Stomach (tissue), 9 donors: ENCODE data around the gene UCK2. TPM values are rescaled to one million over a fixed set of nuclear protein-coding genes. Genes with fewer than 3 reads are reported as not detected.
A peak's percentile ranks its signal among the peaks of the same experiment; 100 is the strongest.

Source experiments
- DNase-seq, 2 donors: peaks; one replicate each; pipeline versions ENCODE4 v3.0.0 to v3.0.0-alpha.2; 2013 to 2019
- H3K27ac ChIP-seq, 5 donors: fragments of 200-600 bp in 4 of 5; sonication (generic) in 4 of 5; one replicate each; pipeline ENCODE4 v1.5.1; 2013 to 2019; ENCODE audit warnings: mild to moderate bottlenecking in 1 of 5, moderate library complexity in 1 of 5
- H3K27me3 ChIP-seq, 3 donors: fragments of 200-600 bp; sonication (generic); one replicate each; pipeline ENCODE4 v1.5.1; 2017 to 2019; ENCODE audit warnings: mixed run types in 1 of 3
- H3K36me3 ChIP-seq, 4 donors: fragments of 200-600 bp; sonication (generic); 1 replicate in 3 of 4; 2 replicates in 1 of 4; pipeline ENCODE4 v1.5.1; 2016 to 2019
- H3K4me1 ChIP-seq, 4 donors: fragments of 200-600 bp; sonication (generic); one replicate each; pipeline ENCODE4 v1.5.1; 2016 to 2019
- H3K4me3 ChIP-seq, 4 donors: fragments of 200-600 bp; sonication (generic) in 3 of 4; one replicate each; pipeline ENCODE4 v1.5.1; 2016 to 2019; ENCODE audit warnings: mild to moderate bottlenecking in 1 of 4
- H3K9me3 ChIP-seq, 4 donors: fragments of 200-600 bp; sonication (generic); one replicate each; pipeline ENCODE4 v1.5.1; 2016 to 2019
- EP300 ChIP-seq: sonication (generic); formaldehyde crosslinking; IDR thresholded peaks from one replicate; pipeline ENCODE4 v1.6.1; 2017; ENCODE audit warnings: antibody characterized with exemption
- POLR2A ChIP-seq, 4 donors: fragments of 450-650 bp; IDR thresholded peaks; one replicate each; pipeline ENCODE4 v1.6.1; 2016; ENCODE audit warnings: antibody characterized with exemption in 4 of 4, control low read depth in 2 of 4, mild to moderate bottlenecking in 1 of 4, moderate library complexity in 1 of 4
- POLR2AphosphoS5 ChIP-seq, 3 donors: sonication (generic); formaldehyde crosslinking; IDR thresholded peaks; one replicate each; pipeline ENCODE4 v1.6.1; 2016; ENCODE audit warnings: antibody characterized with exemption in 3 of 3
- WGBS, 5 donors: extraction: QIAGEN DNeasy Blood & Tissue Kit in 3 of 5; methylation state at CpG; one replicate each; pipeline versions ENCODE4 v1.1.5 to v1.1.7; 2013 to 2018; 5-methylcytosine and 5-hydroxymethylcytosine counted together
- intact Hi-C: fragments of 100-400 bp; cut with DNase I; formaldehyde crosslinking; loops from one replicate; pipeline ENCODE4 v1.15.1; 2023; ENCODE audit warnings: low total_unique reads
- polyA plus RNA-seq, 3 donors: library from polyadenylated mRNA; stranded (reverse); fragments of 200-250 nt; gene quantifications; one replicate each; pipeline ENCODE4 v1.2.3, GENCODE V29; 2013
- total RNA-seq, 5 donors: library from RNA; depleted of rRNA; stranded (reverse); fragments of >200 nt; gene quantifications; one replicate each; pipeline versions ENCODE4 v1.1.0 to v1.2.3, GENCODE V29; 2014 to 2016
- TF ChIP-seq, protein P1 (sequence below), 7 experiments: fragments of 450-650 bp in 4 of 7; fragments of 200-600 bp in 3 of 7; sonication (generic) in 3 of 7; IDR thresholded peaks; one replicate each; pipeline ENCODE4 v1.5.1; 2016 to 2019; ENCODE audit warnings: antibody characterized with exemption in 7 of 7, control low read depth in 2 of 7, mild to moderate bottlenecking in 1 of 7
- donor health status: healthy with polysubstance abuse.
- donor health status: Bipolar disorder and iron deficiency.
- donor health status: healthy.

The UCK2 gene
- total and polyA plus RNA-seq, 8 donors = 12.3 to 72.8 (median 30.3) TPM

DNA sequence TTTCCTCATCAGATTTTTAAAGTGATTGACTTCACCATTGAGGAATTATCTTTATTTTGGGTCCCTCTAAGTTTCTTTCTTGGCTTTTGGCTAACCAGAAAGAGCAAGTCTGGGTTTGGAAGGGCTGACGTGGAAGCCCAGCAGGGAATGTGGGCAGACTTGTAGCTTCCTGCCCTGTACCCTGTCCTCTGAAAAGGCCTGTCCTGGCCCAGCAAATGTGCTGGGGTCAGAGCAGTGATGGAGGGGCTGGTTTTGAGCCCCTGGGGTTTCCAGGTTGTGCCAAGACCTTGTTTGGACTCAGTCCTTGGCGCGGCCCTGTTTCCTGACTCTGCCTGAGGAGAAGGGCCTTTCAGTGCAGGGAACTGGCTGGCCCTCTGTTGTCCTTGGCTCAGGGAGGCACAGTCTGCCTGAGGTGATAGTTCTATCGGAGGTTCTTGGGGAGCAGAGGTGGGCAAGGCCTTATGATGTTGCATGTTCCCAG is 72.1 kb downstream of the UCK2 start:
- intact Hi-C loops = no loop called here
- H3K9me3 ChIP-seq = no peaks in the 10 kb centered on the region
- WGBS, 5 donors = 31 to 71% (median 40%) methylated on average over 4 of the region's 4 CpGs
- H3K36me3 ChIP-seq = peaks cover 5 to 39% (median 35%) of the 10 kb centered on the region in 4 donors
- no peaks in the 10 kb centered on the region for H3K27me3 ChIP-seq
- H3K4me1 ChIP-seq = peaks cover 16 to 85% (median 46%) of the 10 kb centered on the region in 4 donors
- peak in 1 of 2 donors; percentile 55 for DNase-seq
- TF ChIP-seq, protein P1, sequence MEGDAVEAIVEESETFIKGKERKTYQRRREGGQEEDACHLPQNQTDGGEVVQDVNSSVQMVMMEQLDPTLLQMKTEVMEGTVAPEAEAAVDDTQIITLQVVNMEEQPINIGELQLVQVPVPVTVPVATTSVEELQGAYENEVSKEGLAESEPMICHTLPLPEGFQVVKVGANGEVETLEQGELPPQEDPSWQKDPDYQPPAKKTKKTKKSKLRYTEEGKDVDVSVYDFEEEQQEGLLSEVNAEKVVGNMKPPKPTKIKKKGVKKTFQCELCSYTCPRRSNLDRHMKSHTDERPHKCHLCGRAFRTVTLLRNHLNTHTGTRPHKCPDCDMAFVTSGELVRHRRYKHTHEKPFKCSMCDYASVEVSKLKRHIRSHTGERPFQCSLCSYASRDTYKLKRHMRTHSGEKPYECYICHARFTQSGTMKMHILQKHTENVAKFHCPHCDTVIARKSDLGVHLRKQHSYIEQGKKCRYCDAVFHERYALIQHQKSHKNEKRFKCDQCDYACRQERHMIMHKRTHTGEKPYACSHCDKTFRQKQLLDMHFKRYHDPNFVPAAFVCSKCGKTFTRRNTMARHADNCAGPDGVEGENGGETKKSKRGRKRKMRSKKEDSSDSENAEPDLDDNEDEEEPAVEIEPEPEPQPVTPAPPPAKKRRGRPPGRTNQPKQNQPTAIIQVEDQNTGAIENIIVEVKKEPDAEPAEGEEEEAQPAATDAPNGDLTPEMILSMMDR (IDR thresholded peaks at IDR 0.05) = no peak
- no peak for TF ChIP-seq EP300
- TF ChIP-seq POLR2AphosphoS5 (IDR thresholded peaks at IDR 0.05) = no peak
- TF ChIP-seq POLR2A (IDR thresholded peaks at IDR 0.05) = no peak
- H3K4me3 ChIP-seq = no peak overlapping the region
- H3K27ac ChIP-seq = peak overlapping the region; percentile 66 to 75 (median 67)

DNA sequence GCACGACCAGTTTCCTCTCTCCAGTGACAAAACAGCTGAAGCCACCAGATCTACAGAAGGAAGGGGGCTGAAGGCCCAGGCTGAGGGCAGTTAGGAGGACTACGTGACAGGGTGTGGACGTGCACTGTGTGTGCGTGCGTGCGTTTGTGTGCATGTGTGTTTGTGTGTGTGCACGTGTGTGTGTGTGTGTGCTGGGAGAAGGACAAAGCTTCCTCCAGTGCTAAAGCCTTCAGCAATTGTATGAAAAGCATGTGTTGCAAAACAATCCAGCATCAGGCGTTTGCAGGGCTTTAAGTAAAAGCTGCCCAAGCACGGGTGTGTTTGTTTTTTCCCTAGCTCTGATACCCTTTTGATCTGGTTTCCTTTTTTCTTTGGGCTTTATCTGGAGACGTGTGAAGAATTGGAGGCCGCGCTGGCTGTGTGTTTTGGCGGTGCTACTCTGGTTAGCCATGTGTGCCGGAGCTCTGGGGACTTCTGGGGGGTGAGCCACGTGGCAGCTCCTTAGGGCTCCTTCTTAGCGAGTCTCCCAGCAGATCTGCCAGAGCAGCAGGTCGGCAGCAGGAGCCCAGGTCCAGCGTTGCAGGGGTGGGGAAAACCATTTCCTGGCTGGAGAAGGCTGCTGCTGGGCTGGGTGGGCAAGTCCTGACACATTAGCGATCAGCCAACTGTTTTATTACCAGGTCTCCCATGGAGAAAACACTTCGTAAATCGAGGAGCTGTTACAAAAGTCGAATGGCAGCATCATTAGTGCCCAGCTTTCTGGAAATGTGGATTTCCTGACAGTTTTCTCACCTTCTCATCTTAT is 73.4 kb downstream of the UCK2 start:
- H3K27me3 ChIP-seq = no peaks in the 10 kb centered on the region
- intact Hi-C loops = no loop called here
- H3K9me3 ChIP-seq = no peaks in the 10 kb centered on the region
- H3K36me3 ChIP-seq = peaks cover 7 to 43% (median 40%) of the 10 kb centered on the region in 4 donors
- 19 to 39% (median 32%) methylated on average over 22 of the region's 22 CpGs for WGBS, 5 donors
- TF ChIP-seq, protein P1 (IDR thresholded peaks at IDR 0.05) = no peak
- TF ChIP-seq POLR2AphosphoS5 (IDR thresholded peaks at IDR 0.05) (peak in 2 of 3 donors; percentile 23 to 56), POLR2A (IDR thresholded peaks at IDR 0.05) (no peak), EP300 (no peak)
- peak; percentile 83 to 86 for DNase-seq
- H3K4me3 ChIP-seq = no peak overlapping the region
- H3K27ac ChIP-seq = peak overlapping the region; percentile 66 to 76 (median 67)
- H3K4me1 ChIP-seq = peaks cover 16 to 73% (median 41%) of the 10 kb centered on the region in 4 donors

DNA sequence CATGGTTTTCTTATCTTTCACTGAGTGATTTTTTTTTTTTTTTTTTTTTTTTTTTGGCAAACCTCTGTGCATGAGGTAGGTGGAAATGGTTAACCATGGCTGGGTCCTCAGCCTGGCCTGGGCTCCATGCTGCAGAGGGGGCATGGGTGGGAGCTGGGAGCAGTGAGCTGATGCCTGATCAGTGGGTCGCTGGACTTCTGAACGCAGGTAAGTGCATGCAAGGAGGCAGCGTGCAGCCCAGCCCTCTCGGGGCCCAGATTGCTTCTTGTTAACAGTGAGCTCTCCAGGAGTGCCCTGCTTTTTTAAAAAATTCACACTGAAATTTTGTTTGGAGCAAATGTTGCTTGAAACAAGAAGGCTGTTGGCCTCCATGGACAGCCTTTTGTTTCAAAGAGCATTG is 75.2 kb downstream of the UCK2 start:
- Histone ChIP-seq H3K9me3 (no peaks in the 10 kb centered on the region), H3K27ac (no peak overlapping the region), H3K36me3 (peaks cover 12 to 48% (median 38%) of the 10 kb centered on the region in 4 donors), H3K27me3 (no peaks in the 10 kb centered on the region), H3K4me3 (no peak overlapping the region), H3K4me1 (peaks cover 16 to 59% (median 33%) of the 10 kb centered on the region in 4 donors)
- no peak for TF ChIP-seq POLR2AphosphoS5 (IDR thresholded peaks at IDR 0.05)
- TF ChIP-seq, protein P1 (IDR thresholded peaks at IDR 0.05) = no peak
- intact Hi-C loops = no loop called here
- no peak for DNase-seq
- WGBS, 5 donors = 69 to 97% (median 92%) methylated on average over 4 of the region's 4 CpGs

DNA sequence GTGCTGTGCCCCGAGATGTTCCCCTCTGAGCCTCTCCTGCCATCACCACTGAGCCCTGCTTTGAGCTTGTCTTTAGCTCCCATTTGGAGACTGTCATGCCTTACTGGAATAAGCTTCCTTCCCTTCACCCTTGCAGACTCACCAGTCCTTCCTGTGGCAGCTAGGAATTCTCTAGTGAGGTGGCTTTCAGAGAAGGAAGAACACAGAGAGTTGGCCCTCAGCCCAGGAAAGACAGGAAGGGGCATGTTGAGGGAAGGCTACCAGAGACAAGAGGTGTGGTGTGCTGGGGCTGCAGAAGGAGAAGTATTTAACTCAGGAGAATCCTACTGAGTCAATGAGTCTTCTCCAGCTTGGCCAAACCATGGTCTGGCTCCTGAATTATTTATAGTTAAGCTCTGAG is 76.3 kb downstream of the UCK2 start:
- intact Hi-C loops = no loop called here
- Histone ChIP-seq H3K4me3 (no peak overlapping the region), H3K36me3 (peaks cover 21 to 59% (median 46%) of the 10 kb centered on the region in 4 donors), H3K27me3 (no peaks in the 10 kb centered on the region), H3K27ac (peak overlapping the region in 2 of 5 donors; percentile 9 to 25), H3K4me1 (peaks cover 16 to 49% (median 29%) of the 10 kb centered on the region in 4 donors), H3K9me3 (no peaks in the 10 kb centered on the region)
- TF ChIP-seq POLR2A (IDR thresholded peaks at IDR 0.05) (no peak), EP300 (no peak), POLR2AphosphoS5 (IDR thresholded peaks at IDR 0.05) (peak in 1 of 3 donors; percentile 34)
- TF ChIP-seq, protein P1 (IDR thresholded peaks at IDR 0.05) = no peak
- DNase-seq = peak in 1 of 2 donors; percentile 60
- 73 to 94% (median 86%) methylated on average over 1 of the region's 1 CpG for WGBS, 5 donors
